Endothelial cell (in vitro differentiated cells): ENCODE measurements around the gene HOXD8. TPM values are rescaled to one million over a fixed set of nuclear protein-coding genes. Genes with fewer than 3 reads are reported as not detected.
A peak's percentile ranks its signal among the peaks of the same experiment; 100 is the strongest.

Source experiments
- DNase-seq: peaks from one replicate; pipeline ENCODE4 v3.0.0; 2021; ENCODE audit warnings: low spot score
- H3K27ac Mint-ChIP-seq: one replicate; pipeline ENCODE4 v1.8.0; 2021; ENCODE audit warnings: mixed read lengths, inconsistent platforms; ENCODE audit not compliant: unreplicated experiment
- H3K27me3 Mint-ChIP-seq: one replicate; pipeline ENCODE4 v1.8.0; 2021; ENCODE audit warnings: mild to moderate bottlenecking, moderate library complexity, mixed read lengths, inconsistent platforms; ENCODE audit not compliant: unreplicated experiment
- H3K36me3 Mint-ChIP-seq: one replicate; pipeline ENCODE4 v1.8.0; 2021; ENCODE audit warnings: mild to moderate bottlenecking, low read depth, mixed read lengths, inconsistent platforms; ENCODE audit not compliant: unreplicated experiment
- H3K4me1 Mint-ChIP-seq: one replicate; pipeline ENCODE4 v1.8.0; 2021; ENCODE audit warnings: mild to moderate bottlenecking, mixed read lengths, inconsistent platforms; ENCODE audit not compliant: unreplicated experiment
- H3K4me3 Mint-ChIP-seq: one replicate; pipeline ENCODE4 v1.8.0; 2021; ENCODE audit warnings: mild to moderate bottlenecking, mixed read lengths, inconsistent platforms; ENCODE audit not compliant: unreplicated experiment
- H3K9me3 Mint-ChIP-seq: one replicate; pipeline ENCODE4 v1.8.0; 2021; ENCODE audit warnings: mixed read lengths, inconsistent platforms; ENCODE audit not compliant: unreplicated experiment
- total RNA-seq: library from RNA; stranded (reverse); fragmentation: NEBNext Ultra II Directional; extraction: Animal tissue kit (Norgen Biotek cat#: 25700); gene quantifications from one replicate; pipeline ENCODE4 v1.2.1, GENCODE V29; 2021; ENCODE audit not compliant: unreplicated experiment
- TF ChIP-seq, protein P1 (sequence below): fragments of 200-600 bp; sonication (generic); IDR thresholded peaks from one replicate; pipeline ENCODE4 v1.5.0; 2021; ENCODE audit warnings: antibody characterized with exemption; ENCODE audit not compliant: unreplicated experiment

Gene HOXD8
- total RNA-seq, 1 donor from 2014 or later = 9.3 TPM

- TF ChIP-seq, protein P1, sequence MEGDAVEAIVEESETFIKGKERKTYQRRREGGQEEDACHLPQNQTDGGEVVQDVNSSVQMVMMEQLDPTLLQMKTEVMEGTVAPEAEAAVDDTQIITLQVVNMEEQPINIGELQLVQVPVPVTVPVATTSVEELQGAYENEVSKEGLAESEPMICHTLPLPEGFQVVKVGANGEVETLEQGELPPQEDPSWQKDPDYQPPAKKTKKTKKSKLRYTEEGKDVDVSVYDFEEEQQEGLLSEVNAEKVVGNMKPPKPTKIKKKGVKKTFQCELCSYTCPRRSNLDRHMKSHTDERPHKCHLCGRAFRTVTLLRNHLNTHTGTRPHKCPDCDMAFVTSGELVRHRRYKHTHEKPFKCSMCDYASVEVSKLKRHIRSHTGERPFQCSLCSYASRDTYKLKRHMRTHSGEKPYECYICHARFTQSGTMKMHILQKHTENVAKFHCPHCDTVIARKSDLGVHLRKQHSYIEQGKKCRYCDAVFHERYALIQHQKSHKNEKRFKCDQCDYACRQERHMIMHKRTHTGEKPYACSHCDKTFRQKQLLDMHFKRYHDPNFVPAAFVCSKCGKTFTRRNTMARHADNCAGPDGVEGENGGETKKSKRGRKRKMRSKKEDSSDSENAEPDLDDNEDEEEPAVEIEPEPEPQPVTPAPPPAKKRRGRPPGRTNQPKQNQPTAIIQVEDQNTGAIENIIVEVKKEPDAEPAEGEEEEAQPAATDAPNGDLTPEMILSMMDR = no peak
- Mint-ChIP-seq H3K36me3 (peaks cover 4% of the 10 kb centered on the region), H3K27ac (peak overlapping the region; percentile 19), H3K27me3 (peaks cover 44% of the 10 kb centered on the region), H3K9me3 (no peaks in the 10 kb centered on the region), H3K4me3 (no peak overlapping the region), H3K4me1 (peaks cover 19% of the 10 kb centered on the region)
- DNase-seq = no peak
Observed at GRCh38 chr2:176091329-176092258, 37.9 kb upstream of the HOXD8 start.

DNA sequence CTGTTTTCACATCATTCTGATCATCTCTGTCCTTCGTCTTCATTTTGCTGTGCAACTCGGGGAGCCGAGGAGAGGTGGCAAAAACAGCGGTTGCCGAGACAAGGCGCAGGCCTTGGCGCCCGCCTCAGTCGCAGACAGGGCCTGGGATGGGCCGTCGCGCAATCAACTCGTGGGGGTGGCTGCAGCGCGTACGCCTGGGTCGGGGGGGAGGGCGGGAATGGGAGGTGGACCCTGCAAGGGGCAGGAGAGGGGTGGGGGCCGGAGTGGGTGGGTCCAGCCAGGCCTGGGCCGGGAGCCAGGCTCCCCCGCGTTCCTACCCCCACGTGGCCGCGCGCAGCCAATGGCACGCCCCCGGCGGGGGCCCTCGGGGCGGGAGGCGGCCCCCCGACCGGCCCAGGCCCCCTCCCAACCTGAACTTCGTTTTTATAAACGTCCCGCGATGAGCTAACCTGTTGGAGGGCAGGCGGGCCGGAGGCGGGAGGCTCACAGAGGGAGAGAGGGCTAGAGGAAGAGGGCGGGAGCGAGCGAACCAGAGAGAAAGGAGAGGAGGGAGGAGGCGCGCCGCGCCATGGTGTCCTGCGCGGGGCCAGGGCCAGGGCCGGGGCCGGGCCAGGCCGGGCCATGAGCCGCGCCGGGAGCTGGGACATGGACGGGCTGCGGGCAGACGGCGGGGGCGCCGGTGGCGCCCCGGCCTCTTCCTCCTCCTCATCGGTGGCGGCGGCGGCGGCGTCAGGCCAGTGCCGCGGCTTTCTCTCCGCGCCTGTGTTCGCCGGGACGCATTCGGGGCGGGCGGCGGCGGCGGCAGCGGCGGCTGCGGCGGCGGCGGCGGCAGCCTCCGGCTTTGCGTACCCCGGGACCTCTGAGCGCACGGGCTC, 37.0 kb upstream of the HOXD8 start, which contains the start of gene HOXD13:
Gene HOXD13, plus strand, starts transcription at position 452 of the 875 bp plus-strand sequence. Its CDS starts 170 bp downstream, at position 622.
- no peaks in the 10 kb centered on the region for H3K9me3 Mint-ChIP-seq
- no peak for DNase-seq

GRCh38 chr2:176093145-176093897, 36.2 kb upstream of the HOXD8 start:
- Mint-ChIP-seq H3K4me1 (peaks cover 29% of the 10 kb centered on the region), H3K36me3 (no peaks in the 10 kb centered on the region), H3K4me3 (no peak overlapping the region), H3K27me3 (peaks cover 41% of the 10 kb centered on the region), H3K27ac (peak overlapping the region; percentile 74), H3K9me3 (no peaks in the 10 kb centered on the region)
- TF ChIP-seq, protein P1 = no peak
- no peak for DNase-seq

More for the DNA sequence above, 37.0 kb upstream of the HOXD8 start, which contains the start of gene HOXD13:
- Mint-ChIP-seq H3K27ac (peak within 1 kb of the TSS; percentile 19), H3K4me3 (no peak within 1 kb of the TSS), H3K27me3 (peaks cover 36% of the 10 kb centered on the region), H3K36me3 (no peaks in the 10 kb centered on the region), H3K4me1 (peaks cover 22% of the 10 kb centered on the region)
- TF ChIP-seq, protein P1 = no peak

- Mint-ChIP-seq H3K36me3 (no peaks in the 10 kb centered on the region), H3K27me3 (peaks cover 41% of the 10 kb centered on the region)
Observed at GRCh38 chr2:176093898-176094249, 35.6 kb upstream of the HOXD8 start.

More at GRCh38 chr2:176093898-176094249, 35.6 kb upstream of the HOXD8 start:
- TF ChIP-seq, protein P1 = no peak
- Mint-ChIP-seq H3K4me1 (peaks cover 32% of the 10 kb centered on the region), H3K27ac (peak overlapping the region; percentile 74), H3K4me3 (peak overlapping the region; percentile 49), H3K9me3 (no peaks in the 10 kb centered on the region)
- DNase-seq = no peak
